Superior temporal gyrus (tissue), 1 donor: Measurements from ENCODE around the gene RSPRY1.
A peak's percentile ranks its signal among the peaks of the same experiment; 100 is the strongest.

Experiments used
- DNase-seq: peaks from one replicate; pipeline ENCODE4 v3.0.0-alpha.2; 2016; ENCODE audit errors: extremely low spot score

The RSPRY1 gene

GRCh38 chr16:57185945-57186871, at the start of gene RSPRY1, which contains the start of gene PSME3IP1:
TSS of gene RSPRY1 (plus strand) at chr16:57186329. CDS start at chr16:57204659, 18,330 bp downstream.
TSS of gene PSME3IP1 (minus strand) at chr16:57186039. CDS start at chr16:57173854, 12,185 bp downstream.
- peak; percentile 100 for DNase-seq

- no peak for DNase-seq
Measured at GRCh38 chr16:57137043-57137442, 49.1 kb upstream of the RSPRY1 start.

GRCh38 chr16:57137566-57138273, 48.4 kb upstream of the RSPRY1 start:
- DNase-seq, result no peak

GRCh38 chr16:57138281-57138935, 47.7 kb upstream of the RSPRY1 start:
- DNase-seq, result no peak

- DNase-seq, result no peak
Measured at GRCh38 chr16:57140931-57141668, 45.0 kb upstream of the RSPRY1 start.

- DNase-seq, result peak; percentile 44
Measured at GRCh38 chr16:57141822-57142631, 44.1 kb upstream of the RSPRY1 start.

- DNase-seq, result peak; percentile 94
Measured at GRCh38 chr16:57143149-57143921, 42.8 kb upstream of the RSPRY1 start.

- DNase-seq, result no peak
Measured at GRCh38 chr16:57144027-57144426, 42.1 kb upstream of the RSPRY1 start.

GRCh38 chr16:57145046-57146021, 40.8 kb upstream of the RSPRY1 start:
- no peak for DNase-seq

- DNase-seq, result no peak
Measured at GRCh38 chr16:57146040-57146647, 40.0 kb upstream of the RSPRY1 start.

- no peak for DNase-seq
Measured at GRCh38 chr16:57146735-57147134, 39.4 kb upstream of the RSPRY1 start.

GRCh38 chr16:57147381-57148221, 38.5 kb upstream of the RSPRY1 start:
- no peak for DNase-seq

- DNase-seq, result no peak
Measured at GRCh38 chr16:57148481-57148880, 37.6 kb upstream of the RSPRY1 start.

- no peak for DNase-seq
Measured at GRCh38 chr16:57149391-57149790, 36.7 kb upstream of the RSPRY1 start.

GRCh38 chr16:57150682-57151330, 35.3 kb upstream of the RSPRY1 start:
- no peak for DNase-seq

GRCh38 chr16:57151369-57151768, 34.8 kb upstream of the RSPRY1 start:
- DNase-seq, result no peak
